Activated CD4-positive, alpha-beta T cell treated with anti-CD3 and anti-CD28 coated beads, Interleukin-2, amount 50 U/mL, for 24 hours (primary cell): ENCODE results near the gene ZBTB20.
"Not testable (repeated sequence)": the region's sequence is repeated elsewhere in the genome, so short reads cannot be mapped to it uniquely, and the experiment has no call there.

ENCODE experiments used
- DNase-seq, 2 donors: peaks; one replicate each; pipeline ENCODE4 v3.0.0-alpha.2; 2020; ENCODE audit warnings: low read depth in 1 of 2, low spot score in 1 of 2

Gene ZBTB20

DNA sequence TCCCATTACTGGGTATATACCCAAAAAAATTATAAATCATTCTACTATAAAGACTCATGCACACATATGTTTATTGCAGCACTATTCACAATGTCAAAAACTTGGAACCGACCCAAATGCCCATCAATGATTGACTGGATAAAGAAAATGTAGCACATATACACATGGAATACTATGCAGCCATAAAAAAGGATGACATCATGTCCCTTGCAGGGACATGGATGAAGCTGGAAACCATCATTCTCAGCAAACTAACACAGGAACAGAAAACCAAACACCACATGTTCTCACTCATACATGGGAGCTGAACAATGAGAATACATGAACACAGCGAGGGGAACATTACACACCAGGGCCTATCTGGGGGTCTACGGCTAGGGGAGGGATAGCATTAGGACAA, 467.3 kb downstream of the ZBTB20 start:
- DNase-seq = not testable (repeated sequence)

DNA sequence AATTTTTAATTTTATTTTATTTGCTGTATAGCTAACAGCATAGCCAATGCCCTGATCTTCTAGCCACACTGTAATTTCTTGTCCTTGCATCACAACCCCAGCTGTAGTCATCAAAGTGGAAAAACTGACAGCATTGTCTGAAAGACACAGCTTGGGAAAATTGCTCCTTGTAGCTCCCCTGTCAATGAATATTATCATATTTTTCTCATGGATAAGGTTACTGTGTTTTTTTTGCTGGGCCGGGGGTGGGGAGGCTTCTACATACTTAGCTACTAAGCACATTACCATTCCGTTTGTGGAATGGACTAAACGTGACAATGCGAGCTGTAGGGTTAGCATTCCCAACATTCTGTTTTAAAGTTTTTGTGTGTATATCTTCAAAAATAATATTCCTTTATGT, 472.0 kb downstream of the ZBTB20 start:
- DNase-seq = no peak

DNA sequence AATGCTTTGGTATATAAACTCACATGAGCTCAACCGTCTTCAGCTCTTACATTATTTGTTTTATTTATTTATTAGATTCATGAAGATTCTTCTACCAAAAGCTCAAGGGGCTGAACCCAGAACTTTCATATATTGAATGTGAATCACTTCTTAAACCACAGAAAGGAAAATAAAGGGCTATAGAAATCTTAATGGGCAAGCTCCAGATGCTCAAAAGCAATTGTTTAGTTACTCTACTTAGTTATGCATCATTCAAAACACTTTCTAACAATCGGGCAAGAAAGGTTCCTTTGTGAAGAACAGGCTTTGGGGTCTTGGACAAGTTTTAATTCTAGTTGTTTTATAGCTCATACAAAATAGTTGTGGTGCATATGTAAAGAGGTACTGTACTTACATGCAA, 473.1 kb downstream of the ZBTB20 start:
- DNase-seq = no peak

DNA sequence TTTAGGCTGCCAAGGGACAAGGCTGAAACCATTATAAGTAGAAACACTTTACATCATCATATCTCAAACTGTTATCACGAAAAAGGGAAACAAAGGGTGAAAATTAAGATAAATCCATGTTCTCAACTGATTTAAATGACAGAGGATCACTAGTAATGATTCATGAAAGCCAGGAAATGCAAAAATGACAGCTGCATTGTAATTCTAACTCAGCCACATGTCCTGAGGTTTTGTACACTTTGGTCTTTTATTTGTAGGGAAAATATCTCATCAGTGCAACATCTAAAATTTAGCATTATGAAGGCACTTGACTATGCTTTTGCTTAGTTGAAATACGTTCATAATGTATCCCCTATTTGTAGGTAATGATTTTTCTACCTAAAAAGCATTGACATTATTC, 473.6 kb downstream of the ZBTB20 start:
- no peak for DNase-seq

DNA sequence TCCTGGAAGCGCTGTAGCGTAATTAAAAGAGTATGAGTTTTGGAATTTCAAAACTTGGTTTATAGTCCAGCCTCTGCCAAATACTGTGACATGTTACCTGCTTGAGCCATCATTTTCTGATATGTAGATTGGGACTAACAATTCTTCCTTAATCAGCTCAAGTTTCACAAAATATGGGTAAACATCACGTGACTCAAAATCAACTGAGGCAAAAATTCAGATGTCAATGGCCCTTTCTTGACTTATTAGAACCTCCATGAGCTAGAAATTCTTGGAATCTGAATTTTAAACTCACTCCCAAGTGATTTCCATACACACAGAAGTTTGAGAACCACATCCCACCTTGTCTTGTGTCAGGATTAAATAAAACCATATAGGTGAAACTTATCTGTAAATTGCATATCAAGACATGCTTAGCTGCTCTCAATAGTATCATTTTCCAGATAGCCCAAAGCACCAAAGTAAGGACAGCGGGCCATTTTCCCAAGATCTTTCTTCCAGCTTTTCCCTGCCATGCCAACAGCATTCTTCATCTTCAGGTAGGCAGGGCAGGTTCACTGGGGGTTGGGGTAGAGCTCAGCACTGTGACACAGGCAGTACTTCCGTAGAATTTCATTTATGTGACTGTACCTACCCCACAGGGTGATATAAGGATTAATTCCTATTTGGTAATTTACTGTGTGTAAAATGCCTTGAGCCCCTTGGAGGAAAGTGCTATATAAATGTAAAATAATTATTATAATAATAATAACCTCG, 474.2 kb downstream of the ZBTB20 start:
- DNase-seq = no peak

DNA sequence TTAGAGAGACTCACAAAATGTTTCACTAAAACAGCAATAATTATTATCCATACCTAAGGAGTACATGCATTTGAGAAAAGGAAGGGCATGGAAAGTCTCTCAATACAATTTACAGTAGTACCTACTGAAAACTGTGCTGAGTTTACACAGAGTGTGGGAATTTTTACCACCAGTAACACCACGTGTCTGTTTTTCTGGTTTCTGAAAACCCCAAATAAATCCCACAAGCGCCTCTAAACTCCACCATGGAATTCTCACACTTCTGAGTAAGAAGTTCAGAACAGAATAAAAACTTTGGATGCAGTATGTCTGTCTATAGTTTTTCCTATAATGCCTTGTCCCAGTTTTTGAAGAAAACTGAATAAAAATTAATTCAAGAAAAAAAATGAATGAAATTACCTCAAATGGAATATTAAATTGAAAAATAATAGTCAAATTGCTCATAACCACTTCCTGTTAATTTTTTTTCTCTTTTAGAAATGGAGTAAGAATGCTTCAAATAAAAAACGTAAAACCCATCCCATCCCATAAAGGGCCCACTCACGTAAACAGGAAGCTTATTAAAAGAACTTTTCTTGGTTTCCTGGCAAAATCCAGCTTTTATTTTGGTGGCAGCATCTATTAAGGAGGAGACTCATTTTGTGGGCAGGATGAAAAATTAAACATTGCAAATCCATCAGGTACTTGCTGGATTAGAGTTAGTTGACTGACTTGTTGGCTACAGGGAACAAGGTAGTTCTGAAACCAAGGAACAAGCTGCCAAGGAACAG, 475.2 kb downstream of the ZBTB20 start:
- DNase-seq = no peak

DNA sequence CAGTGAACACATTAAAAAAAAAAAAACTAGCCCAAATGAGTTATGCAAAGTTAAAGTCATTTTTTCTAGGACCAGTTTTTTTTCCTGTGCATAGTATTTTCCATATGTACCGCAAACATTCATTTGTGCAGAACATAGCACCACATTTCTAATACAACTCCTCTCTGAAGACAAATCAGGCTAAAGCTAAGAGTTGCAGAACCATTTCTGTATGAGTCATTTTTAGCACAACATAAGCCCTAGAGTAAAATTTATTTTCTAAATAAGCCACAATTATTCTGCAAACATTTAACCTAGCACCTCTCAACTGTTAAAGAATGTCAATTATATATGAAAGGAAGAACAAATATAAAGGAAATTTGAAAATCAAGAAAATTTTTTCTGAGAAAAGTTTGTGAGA, 477.5 kb downstream of the ZBTB20 start:
- DNase-seq = no peak

DNA sequence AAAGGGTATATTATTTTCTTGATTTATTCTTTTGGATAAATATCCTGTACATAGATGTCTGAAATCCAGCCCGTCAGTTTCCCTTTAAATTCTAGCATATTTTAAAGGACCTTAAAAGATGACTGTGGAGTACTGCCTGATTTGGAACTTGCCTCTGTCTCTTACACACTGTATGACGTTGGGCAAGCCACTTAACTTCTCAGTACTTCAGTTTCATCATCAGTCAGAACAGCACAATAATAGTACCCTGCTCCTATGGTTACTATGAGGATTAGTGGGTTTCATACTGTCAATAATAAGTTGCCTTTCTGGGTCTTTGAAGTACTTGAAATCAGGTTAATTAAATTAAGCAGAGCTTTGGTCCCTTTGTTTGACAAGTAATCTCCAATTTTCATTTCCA, 479.0 kb downstream of the ZBTB20 start:
- no peak for DNase-seq

DNA sequence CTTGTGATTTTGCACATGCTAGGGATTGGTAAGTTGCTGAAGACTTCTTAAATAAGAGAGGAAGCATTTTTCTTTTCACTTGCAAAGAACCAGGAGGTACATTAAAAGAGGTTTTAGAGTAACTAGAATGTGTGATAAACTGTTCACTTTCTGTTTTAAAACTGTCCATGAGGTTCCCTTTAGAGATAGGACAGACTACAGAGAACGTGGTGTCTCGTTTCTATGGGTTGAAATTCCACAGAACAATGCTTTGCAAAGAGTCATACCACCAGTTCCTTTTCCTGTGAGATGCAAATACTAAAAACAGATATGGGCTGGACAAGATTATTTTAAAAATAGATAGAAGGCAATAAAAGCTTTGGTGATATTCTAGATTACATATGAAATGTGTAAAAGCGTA, 480.5 kb downstream of the ZBTB20 start:
- no peak for DNase-seq

DNA sequence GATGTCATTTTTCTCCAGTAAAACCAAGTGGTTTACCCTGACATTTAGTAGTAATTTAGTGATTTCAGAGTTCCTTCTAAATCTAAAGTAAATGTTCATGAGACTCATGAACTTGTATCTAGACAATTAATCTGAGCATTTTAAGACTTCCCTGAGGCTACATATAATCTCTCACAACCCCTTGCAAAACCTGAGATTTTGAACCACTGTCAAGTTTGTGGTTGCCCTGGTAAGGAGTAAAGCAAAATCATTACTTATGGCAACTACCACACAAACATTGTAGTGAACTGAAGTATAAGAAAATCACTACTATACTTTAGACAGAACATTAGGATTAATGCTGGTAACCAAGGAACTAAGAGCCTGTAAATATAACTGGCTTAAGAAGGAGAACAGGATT, 483.1 kb downstream of the ZBTB20 start:
- DNase-seq = no peak

DNA sequence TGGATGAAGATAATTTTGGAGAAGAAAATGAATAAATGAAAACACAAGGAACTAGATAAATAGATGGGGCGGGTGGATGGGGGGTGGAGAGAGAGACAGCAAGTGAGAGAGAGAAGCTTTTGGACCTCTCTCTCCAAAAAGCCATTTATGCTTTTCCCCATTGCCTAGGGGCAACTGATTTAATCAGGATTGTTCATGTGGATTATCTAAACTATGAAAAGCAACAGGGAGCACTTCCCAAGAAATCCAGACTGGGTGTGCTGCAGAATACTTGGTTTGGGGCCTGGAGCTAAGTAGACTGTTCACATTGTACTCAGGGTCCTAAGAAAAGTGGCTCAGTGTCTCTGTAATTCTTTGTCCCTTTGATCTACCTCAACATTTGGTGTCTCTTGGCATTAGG, 486.3 kb downstream of the ZBTB20 start:
- DNase-seq = no peak

DNA sequence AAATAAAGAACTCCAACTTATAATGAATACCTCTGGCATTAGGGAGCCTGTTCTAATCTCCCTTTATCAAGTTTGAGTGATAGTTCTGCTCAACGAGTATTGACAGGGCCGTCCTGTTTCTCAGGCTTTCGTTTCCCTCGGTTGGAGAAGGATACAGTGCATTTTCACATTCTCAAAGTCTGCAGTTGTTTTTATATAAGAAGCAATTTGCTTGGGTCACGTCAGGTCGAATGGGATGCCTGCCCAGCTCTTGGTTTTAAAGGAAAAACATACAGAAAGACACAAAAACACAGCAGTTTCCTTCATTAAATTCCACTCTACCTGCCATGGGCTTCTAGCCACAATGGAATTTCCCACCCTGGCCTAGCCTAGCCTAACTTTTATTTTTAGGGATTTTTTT, 487.0 kb downstream of the ZBTB20 start:
- DNase-seq = no peak

DNA sequence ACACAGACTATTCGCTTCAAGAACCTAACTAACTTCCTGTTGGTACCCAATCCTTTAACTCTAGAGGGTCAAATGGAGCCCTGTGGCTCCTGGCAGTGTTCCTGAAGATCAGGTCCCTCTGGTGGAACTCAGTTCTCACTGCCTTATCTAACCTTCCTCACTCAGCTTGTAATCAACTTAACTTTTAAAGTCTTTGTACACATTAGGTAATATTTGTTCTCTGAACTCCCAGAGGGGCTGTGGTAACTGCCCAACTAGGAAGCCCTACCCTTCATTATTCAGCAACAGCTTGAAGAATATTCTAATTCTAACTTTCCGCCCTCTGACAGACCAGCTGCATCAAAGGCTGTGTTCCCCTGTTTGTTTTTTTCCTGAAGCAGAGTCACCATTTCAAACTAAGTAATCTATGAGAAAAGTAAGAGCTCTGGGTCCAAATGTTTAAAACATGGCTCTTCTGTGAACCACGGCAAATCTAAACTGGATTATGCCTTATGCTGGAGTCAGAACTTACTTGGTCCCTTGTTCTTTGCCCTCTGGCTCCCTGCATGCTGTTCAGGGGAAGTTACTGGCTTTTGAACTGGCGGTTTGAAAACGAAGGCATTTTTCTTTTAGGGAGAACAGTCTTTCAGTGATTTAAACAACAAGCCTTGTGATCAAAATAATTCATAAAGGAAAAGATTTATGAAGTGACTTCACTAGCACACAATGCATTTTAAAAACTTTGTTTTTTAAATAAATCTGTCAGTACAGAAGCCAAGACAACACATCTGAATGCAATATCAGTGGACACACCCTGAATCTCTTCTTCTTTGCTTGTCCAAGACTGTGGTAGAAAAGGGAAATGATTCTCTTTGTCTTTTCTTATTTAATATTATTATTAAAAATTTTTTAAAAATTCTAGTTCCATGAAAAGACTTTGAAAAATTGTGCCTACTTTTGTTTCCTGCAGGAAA, 487.7 kb downstream of the ZBTB20 start:
- DNase-seq = no peak

DNA sequence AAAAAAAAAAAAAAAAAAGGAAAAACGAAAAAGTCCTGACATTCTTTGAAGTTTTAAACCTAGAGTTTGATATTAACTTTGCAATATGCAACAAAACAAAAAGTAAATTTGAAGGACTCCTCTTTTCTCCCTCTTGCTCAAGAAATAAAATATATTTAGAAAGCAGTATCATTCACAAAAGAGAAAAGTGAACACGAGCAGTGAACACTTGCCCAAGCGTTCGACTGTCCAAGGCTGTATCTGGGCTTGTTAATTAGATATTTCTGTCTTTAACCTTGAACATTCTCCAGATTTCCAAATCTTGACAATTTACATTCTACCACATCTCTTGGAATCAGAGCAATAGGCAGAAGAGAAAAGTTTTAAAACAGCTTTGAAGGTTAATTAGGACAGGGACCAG, 495.5 kb downstream of the ZBTB20 start:
- no peak for DNase-seq

DNA sequence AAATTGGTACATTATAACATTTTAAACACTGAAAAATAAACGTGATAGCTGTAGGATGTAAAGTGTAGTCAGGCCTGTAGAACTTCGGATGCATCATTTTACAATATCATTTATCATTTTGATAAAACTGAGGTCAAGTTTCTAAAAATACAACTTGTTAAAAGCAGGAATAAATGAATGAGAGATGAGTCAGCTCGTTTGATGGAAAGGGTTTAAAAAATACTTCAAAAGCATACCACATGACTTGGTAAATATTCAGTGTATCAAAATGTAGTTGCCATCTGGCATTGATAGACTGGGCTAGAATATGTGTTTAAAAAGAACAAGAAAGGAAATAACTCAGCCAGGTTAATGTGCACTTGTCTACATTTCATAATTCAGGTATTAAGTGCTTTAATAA, 496.3 kb downstream of the ZBTB20 start:
- no peak for DNase-seq

DNA sequence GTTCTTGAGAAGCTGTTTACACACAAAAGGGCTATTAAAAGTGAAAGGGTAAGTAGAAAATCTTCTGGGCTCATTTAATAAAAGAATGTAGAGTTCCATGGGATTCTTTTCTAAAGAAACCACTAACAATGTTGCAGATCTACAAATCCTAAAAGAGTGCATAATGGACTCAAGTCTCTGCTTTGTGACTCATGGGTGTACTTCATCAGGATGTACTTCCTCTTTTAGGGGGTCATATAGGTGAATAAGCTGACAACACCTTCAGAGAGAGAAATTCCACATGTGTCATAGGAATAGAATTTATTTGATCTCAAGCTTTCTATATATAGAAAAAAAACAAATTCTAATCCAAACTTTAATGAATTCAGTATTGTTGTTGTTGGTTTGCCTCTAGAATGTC, 497.8 kb downstream of the ZBTB20 start:
- DNase-seq = no peak

DNA sequence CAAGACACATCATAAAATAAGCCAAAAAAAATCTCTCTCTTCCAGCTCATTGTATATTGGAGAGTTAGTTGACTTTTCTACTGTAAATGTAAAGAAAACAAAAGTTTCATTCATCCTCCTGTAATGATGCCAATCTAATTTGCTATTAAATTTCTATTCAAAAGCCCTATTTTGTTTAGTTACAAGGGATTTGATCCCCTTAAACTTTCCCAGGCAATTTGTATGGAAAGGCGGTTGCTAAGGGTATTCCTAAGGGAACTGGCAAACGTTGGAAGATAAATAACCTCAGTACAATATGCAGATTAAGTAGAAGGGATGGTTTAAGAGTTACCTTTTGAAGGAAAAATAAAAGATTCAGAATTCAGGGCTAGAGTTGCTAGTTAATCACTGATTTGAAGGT, 500.6 kb downstream of the ZBTB20 start:
- DNase-seq = no peak

DNA sequence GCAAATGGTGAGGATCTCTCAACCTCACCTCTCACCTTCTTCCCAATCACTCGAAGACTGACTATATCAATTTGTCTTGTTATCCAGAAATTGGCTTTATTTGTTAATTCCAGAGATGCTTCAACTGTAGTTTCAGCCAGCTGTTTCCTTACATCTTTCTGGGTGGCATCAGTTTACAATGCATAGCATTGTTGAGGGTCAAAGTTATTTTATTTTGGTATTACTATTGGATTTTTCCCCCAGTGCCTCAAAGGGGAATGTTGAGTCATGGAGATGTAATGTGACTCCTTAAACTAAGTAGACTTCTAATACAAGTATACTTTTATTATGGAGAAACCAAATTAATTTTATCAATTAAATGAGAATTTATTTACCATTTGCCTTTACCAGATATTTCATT, 501.7 kb downstream of the ZBTB20 start:
- no peak for DNase-seq

DNA sequence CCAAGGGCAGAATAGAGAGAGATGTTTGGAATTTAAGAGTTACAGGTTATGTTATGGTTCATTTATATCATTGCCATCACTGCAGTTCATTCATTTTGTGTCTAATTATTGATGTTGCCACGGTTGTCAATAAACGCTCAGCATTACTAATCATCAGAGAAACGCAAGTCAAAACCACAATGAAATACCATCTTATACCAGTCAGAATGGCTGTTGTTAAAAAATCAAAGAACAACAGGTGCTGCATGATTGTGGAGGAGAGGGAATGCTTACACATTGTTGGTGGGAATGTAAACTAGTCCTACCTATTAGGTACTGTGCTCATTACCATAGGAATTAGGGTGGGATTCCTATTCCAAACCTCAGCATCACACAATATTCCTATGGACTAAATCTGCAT, 502.7 kb downstream of the ZBTB20 start:
- DNase-seq = no peak

DNA sequence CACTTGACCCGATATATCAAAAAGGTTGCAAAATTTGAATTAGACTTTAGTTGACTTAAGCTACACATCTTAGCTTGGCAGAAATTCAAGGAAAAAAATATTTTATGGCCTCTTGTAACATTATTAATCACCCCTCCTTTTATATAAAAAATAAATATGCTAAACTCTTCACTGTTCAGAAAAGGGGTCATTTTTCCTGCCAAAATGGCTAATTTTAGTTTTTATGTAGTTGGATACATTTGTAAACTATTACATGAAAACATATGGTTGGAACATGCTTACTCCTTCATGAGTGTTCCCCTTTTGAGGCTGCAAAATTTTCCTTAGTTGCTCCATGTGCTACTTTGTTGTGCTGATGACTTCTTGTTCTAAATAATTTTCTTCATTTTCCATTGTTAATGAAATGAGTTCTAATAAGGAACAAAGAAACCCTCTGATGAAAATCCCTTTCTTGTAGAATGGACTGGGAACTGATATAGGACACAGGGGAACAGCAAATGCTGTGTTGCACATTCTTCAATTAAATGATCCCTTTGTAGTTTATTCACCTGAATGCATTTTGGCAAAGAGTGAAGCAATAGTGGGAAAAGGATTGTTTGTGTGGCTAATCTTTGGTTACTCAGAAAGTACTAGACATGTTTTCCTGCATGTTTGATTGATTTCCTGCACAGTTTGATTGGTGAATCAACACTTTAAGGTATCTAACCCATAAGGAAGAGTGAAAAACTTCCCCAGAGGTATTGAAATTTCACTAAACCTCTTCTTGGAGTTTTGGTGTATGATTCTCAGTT, 503.9 kb downstream of the ZBTB20 start:
- no peak for DNase-seq

DNA sequence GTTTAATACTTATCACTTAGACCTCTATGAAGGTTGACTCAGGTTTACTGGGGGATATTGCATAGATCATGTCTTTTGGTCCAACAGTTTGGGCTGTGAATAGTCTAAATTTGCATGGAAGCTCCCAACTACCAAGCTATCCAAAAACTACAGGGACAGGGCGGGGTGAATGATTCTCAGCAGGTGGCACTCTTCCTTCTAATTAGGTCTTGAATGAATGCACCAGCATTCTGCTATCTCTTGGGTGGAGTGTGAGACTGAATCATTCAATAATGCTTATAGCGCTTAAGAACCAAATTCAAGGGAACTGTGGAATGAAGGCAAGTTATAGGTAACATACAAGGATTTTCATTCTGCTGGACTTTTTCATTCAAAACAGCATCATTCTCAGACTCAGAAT, 507.0 kb downstream of the ZBTB20 start:
- no peak for DNase-seq
